Smooth muscle cell of the umbilical artery (primary cell): ENCODE results near the gene FEN1. TPM values are rescaled to one million over a fixed set of nuclear protein-coding genes. Genes with fewer than 3 reads are reported as not detected.

Experiments used
- total RNA-seq: library from RNA; depleted of rRNA; stranded (reverse); fragments of >200 nt; gene quantifications from 2 replicates; pipeline ENCODE4 v1.2.3, GENCODE V29; 2014

Gene FEN1, protein sequence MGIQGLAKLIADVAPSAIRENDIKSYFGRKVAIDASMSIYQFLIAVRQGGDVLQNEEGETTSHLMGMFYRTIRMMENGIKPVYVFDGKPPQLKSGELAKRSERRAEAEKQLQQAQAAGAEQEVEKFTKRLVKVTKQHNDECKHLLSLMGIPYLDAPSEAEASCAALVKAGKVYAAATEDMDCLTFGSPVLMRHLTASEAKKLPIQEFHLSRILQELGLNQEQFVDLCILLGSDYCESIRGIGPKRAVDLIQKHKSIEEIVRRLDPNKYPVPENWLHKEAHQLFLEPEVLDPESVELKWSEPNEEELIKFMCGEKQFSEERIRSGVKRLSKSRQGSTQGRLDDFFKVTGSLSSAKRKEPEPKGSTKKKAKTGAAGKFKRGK
- total RNA-seq, result 8.6 and 18.8 TPM in 2 replicates

DNA sequence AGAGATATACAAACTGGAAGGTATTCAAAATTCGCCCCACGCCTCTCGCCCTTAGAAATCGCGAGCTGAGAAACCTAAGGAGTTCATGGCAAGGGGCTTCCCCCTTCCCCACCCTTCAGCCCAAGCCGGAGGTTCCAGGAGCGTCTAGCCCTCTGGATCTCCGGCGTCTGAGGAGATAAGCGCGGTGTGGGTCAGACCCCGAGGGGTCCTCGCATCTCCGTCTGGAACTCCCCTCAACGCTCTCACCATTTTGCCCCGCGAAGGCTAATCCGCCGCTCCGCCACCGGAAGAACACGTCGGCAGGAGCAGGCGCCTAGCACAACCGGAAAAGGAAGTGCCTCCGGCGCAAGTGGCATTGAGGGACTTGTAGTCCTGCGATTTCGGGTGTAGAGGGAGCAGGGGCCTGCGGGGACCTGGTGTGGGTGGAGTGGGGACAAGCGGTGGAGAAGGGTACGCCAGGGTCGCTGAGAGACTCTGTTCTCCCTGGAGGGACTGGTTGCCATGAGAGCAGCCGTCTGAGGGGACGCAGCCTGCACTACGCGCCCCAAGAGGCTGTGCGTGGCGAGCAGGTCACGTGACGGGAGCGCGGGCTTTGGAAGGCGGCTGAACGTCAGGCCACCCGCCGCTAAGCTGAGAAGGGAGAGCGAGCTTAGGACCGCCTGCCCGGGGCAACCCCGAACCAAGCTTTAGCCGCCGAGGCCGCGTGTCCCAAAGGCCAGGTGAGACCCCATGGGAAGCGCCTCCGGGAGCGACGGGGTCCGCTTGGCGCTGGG, at the start of gene FEN1, which contains the start of gene TMEM258:
Gene FEN1, plus strand, starts transcription at position 602 of the 773 bp plus-strand sequence. CDS start 2,451 bp downstream, outside the sequence.
Gene TMEM258, minus strand, starts transcription at position 290 of the 773 bp plus-strand sequence. Its CDS starts 41 bp downstream, at position 249.

DNA sequence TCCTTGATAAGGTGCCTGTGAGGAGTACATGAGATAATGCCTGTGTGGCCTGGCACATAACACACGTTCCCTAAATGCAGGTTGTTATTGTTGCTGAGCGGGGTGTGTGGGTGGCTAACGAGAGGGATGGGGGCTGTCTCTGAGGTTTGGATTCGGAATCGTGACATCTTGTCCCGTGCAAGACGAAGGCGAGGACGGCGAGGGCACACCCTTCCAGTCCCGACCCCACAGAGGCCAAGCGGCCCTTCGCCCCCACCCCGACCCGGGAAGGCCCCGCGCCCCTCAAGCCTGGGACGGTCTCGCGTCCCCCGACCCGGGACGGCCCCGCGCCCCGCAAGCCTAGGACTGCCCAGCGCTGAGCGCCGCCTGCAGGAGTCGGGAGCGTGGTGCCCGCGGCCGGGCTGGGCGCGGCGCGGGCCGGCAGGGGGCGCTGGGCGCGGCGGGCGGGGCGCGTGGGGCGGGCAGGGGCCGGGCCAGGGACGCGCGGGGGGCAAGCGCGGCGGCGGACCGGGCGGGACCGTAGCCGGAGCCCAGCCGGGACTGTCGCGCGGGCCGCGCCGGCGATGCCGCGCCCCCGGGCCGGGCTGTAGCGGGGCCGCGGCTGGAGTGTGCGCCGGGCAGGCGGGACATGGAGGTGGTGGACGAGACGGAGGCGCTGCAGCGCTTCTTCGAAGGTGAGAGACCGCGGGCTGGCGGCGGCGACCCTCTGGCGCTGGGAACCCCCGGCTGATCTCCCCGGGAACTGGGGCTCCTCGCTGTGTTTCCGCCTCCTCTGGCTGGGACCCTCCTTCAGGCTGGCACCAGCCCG, 40.4 kb upstream of the FEN1 start, which contains the start of gene MYRF:
Gene MYRF, plus strand, starts transcription at position 520 of the 808 bp plus-strand sequence. Its CDS starts 109 bp downstream, at position 629.

DNA sequence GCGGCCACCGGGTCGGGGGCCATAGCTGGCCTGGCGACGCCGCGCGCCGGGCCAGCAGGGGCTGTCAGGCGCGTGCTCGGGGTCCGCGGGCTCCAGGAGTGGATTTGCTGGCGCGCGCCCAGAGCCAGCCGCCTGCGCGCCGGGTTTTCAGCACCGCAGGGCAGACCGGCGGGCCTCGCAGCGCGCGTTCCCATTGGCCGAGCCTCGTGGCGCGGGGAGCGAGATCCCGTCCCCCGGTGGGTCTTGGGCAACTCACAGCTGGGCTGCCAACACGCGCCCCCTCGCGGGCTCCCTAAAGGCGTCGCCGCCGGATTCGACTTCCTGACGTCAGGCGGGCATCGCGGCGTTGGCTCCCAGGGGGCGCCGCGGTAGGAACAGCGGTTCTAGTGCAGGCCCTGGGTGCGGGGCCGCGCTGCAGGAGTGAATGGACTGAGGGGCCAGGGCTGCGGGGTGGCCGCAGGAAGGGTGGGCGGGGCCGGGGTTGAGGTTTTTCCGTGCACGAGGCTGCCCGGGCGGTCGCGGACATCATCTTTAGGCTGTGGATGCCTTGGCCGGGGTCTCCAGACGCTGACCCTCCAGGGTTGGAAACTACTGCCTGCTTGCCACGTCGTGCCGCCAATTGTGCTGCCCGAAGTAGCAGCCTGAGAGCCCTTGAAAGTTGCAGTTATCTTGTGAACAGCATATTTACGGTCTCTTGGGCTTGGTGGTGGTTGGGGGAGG, 24.2 kb downstream of the FEN1 start, which contains the start of gene FADS1:
Gene FADS1, minus strand, starts transcription at position 268 of the 720 bp plus-strand sequence. Its CDS starts 74 bp downstream, at position 194.

DNA sequence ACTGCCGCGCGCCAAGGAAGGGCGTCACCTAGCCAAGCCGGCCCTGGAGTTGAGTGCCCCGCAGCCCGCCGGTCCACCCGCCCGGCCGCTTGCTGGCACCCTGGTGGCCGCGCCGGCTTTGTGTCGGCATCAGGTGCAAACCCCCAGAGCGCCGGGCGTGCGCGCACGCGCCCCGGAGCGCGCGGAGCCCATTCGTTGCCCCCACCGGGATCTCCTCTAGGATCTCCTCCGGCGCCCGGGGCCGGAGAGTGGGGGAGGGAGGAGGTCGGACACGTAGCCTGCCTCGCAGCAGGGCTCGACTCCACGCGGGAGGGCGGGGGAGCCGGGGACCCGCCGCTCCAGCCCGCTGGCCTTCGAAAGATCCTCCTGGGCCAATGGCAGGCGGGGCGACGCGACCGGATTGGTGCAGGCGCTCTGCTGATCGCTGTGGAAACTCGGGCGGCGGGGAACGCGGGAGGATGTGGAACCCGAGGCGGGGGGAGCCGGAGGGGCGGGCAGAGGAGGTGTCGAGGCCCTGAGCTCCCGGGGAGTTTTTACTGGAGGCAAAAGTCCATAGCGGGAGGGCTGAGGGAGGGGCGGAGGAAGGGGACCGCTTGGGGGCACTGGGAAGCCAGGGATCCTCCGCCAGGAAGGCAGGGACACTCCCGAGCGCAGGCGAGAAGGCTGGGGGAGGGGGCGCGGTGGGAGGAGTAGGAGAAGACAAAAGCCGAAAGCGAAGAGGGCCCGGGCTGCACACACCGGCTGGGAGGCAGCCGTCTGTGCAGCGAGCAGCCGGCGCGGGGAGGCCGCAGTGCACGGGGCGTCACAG, 35.1 kb downstream of the FEN1 start, which contains the start of gene FADS2:
Gene FADS2, plus strand, starts transcription at position 730 of the 808 bp plus-strand sequence. CDS start 91 bp downstream, outside the sequence.

Other genes with a start within 250 kb of the FEN1 start
- 0.59 and 11.1 TPM in 2 replicates for gene SYT7, start 211.8 kb upstream of the FEN1 start, total RNA-seq
- 2.1 and 4.4 TPM in 2 replicates for gene DAGLA, start 112.5 kb upstream of the FEN1 start, total RNA-seq
- 22.0 and 26.3 TPM in 2 replicates for gene MYRF, start 40.3 kb upstream of the FEN1 start, total RNA-seq
- gene TMEM258, start 312 bp upstream of the FEN1 start, total RNA-seq, result 19.6 and 62.4 TPM in 2 replicates
- 138 and 140 TPM in 2 replicates for gene FADS1, start 24.1 kb downstream of the FEN1 start, total RNA-seq
- 252 and 342 TPM in 2 replicates for gene FADS2, start 35.4 kb downstream of the FEN1 start, total RNA-seq
- gene FADS3, start 98.6 kb downstream of the FEN1 start, total RNA-seq, result 74.2 and 138 TPM in 2 replicates
- gene RAB3IL1, start 124.7 kb downstream of the FEN1 start, total RNA-seq, result 2.1 and 2.3 TPM in 2 replicates
- 2.8 and 9.5 TPM in 2 replicates for gene BEST1, start 157.4 kb downstream of the FEN1 start, total RNA-seq
- gene FTH1, start 174.7 kb downstream of the FEN1 start, total RNA-seq, result 2,108 and 2,864 TPM in 2 replicates